ENCODE measurements around the gene GREM2. TPM values are rescaled to one million over a fixed set of nuclear protein-coding genes. Genes with fewer than 3 reads are reported as not detected.

GREM2 gene
- total RNA-seq, 6 donors from 2014 or later, result 0.22 to 0.88 (median 0.39) TPM; not detected in 1

DNA sequence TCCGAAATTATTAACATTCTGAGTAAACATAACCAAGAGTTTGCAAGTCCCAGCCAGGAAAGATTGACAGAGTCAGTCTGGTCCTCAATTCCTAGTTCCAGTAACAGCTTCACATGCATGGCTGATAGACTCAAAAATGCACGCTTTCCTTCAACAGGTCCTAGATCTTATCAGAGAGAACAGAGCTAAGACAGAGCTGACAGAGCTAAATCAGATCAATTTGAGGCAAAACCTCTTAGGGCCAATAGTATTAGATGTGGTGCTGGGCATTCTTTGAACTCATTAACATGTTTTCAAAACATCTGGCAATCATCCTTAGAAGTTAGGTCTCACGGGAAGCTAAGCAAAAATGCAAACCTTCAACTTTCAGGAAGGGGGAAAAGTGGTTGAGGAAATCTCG, 114.0 kb downstream of the GREM2 start:
- no peaks in the 10 kb centered on the region for H3K4me1 ChIP-seq
- H3K36me3 ChIP-seq, result no peaks in the 10 kb centered on the region
- DNase-seq (no peak), ATAC-seq (ENCODE audit: low FRiP score in 2 of 2) (no peak)
- H3K27me3 ChIP-seq, result no peaks in the 10 kb centered on the region
- H3K4me3 ChIP-seq, result no peak overlapping the region
- no peak overlapping the region for H3K27ac ChIP-seq
- TF ChIP-seq, protein P1, sequence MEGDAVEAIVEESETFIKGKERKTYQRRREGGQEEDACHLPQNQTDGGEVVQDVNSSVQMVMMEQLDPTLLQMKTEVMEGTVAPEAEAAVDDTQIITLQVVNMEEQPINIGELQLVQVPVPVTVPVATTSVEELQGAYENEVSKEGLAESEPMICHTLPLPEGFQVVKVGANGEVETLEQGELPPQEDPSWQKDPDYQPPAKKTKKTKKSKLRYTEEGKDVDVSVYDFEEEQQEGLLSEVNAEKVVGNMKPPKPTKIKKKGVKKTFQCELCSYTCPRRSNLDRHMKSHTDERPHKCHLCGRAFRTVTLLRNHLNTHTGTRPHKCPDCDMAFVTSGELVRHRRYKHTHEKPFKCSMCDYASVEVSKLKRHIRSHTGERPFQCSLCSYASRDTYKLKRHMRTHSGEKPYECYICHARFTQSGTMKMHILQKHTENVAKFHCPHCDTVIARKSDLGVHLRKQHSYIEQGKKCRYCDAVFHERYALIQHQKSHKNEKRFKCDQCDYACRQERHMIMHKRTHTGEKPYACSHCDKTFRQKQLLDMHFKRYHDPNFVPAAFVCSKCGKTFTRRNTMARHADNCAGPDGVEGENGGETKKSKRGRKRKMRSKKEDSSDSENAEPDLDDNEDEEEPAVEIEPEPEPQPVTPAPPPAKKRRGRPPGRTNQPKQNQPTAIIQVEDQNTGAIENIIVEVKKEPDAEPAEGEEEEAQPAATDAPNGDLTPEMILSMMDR (IDR thresholded peaks at IDR 0.05), result no peak
- TF ChIP-seq EP300 (IDR thresholded peaks at IDR 0.05), result no peak
- TF ChIP-seq POLR2A (IDR thresholded peaks at IDR 0.05), result no peak
- no peak for TF ChIP-seq POLR2AphosphoS5 (IDR thresholded peaks at IDR 0.05)
- no peaks in the 10 kb centered on the region for H3K9me3 ChIP-seq
- 62 to 67% methylated on average over 4 of the region's 4 CpGs for WGBS, 2 donors

DNA sequence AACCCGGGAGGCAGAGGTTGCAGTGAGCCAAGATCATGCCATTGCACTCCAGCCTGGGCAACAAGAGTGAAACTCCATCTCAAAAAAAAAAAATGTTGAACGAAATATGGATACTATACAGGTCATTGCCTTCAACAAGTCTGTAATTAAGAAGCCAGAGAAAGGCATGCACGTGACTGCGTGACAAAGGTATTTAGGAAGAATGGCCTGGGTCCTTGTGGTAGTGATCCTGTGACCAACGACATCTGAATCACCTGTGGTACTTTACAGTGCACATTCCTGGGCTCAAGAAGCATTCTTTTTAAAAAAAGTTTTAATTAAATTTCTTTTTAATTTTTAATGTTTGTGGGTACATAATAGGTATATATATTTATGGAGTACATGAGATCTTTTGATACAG, 115.0 kb downstream of the GREM2 start:
- no peak for TF ChIP-seq POLR2A (IDR thresholded peaks at IDR 0.05)
- TF ChIP-seq, protein P1 (IDR thresholded peaks at IDR 0.05), result no peak
- no peak for TF ChIP-seq POLR2AphosphoS5 (IDR thresholded peaks at IDR 0.05)
- no peaks in the 10 kb centered on the region for H3K36me3 ChIP-seq
- H3K4me3 ChIP-seq, result no peak overlapping the region
- H3K9me3 ChIP-seq, result no peaks in the 10 kb centered on the region
- H3K27ac ChIP-seq, result no peak overlapping the region
- H3K27me3 ChIP-seq, result no peaks in the 10 kb centered on the region
- no peaks in the 10 kb centered on the region for H3K4me1 ChIP-seq
- ATAC-seq (ENCODE audit: low FRiP score in 2 of 2) (no peak), DNase-seq (no peak)
- WGBS, 2 donors, result 88 to 89% methylated on average over 5 of the region's 5 CpGs

DNA sequence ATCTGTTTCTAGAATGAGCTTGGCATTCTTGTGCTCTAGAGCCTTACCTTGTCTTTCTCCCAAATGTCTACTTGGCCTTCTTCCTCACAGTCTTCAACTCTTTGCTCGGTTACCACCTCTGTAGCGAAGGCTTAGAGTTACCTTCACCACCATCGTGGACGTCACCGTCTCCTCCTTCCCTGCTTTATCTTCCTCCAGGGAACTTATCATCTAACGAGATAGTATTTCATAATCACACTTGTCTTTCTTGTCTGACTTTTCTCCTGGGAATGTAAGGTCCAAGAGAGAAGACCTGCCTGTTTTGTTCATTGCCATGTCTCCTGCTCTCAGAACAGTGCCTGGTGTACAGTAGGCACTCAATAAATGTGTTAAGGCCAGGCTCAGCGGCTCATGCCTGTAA, 115.6 kb downstream of the GREM2 start:
- Histone ChIP-seq H3K4me1 (no peaks in the 10 kb centered on the region), H3K27me3 (no peaks in the 10 kb centered on the region), H3K36me3 (no peaks in the 10 kb centered on the region), H3K9me3 (no peaks in the 10 kb centered on the region), H3K4me3 (no peak overlapping the region), H3K27ac (no peak overlapping the region)
- no peak for TF ChIP-seq POLR2A (IDR thresholded peaks at IDR 0.05)
- no peak for TF ChIP-seq POLR2AphosphoS5 (IDR thresholded peaks at IDR 0.05)
- no peak for TF ChIP-seq EP300 (IDR thresholded peaks at IDR 0.05)
- TF ChIP-seq, protein P1 (IDR thresholded peaks at IDR 0.05), result no peak
- ATAC-seq (ENCODE audit: low FRiP score in 2 of 2) (no peak), DNase-seq (no peak)
- 89 to 90% methylated on average over 7 of the region's 7 CpGs for WGBS, 2 donors

DNA sequence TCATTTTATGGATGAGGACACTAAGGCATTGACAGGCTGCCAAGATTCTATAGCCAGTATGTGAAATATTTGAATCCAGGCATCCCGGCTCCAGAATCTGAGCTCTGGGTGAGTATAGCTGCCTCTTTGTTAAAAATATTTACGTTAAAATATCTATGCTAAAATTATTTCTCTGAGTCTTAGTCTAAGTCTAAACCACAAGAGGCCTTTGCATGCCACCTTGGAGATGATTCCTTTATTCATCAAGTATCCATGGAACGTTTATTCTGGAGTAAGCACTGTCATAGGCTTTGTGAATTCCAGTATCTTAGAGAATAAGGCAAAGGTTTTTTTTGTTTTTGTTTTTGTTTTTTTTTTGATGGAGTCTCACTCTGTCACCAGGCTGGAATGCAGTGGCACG, 116.4 kb downstream of the GREM2 start:
- WGBS, 2 donors, result 69 to 78% methylated on average over 4 of the region's 4 CpGs
- H3K9me3 ChIP-seq, result no peaks in the 10 kb centered on the region
- DNase-seq, result no peak
- no peak overlapping the region for H3K27ac ChIP-seq
- ATAC-seq (ENCODE audit: low FRiP score in 2 of 2), result no peak
- H3K27me3 ChIP-seq, result no peaks in the 10 kb centered on the region
- no peaks in the 10 kb centered on the region for H3K4me1 ChIP-seq
- TF ChIP-seq, protein P1 (IDR thresholded peaks at IDR 0.05), result no peak
- TF ChIP-seq POLR2A (IDR thresholded peaks at IDR 0.05), result no peak
- TF ChIP-seq POLR2AphosphoS5 (IDR thresholded peaks at IDR 0.05), result no peak
- TF ChIP-seq EP300 (IDR thresholded peaks at IDR 0.05), result no peak
- no peaks in the 10 kb centered on the region for H3K36me3 ChIP-seq
- H3K4me3 ChIP-seq, result no peak overlapping the region

DNA sequence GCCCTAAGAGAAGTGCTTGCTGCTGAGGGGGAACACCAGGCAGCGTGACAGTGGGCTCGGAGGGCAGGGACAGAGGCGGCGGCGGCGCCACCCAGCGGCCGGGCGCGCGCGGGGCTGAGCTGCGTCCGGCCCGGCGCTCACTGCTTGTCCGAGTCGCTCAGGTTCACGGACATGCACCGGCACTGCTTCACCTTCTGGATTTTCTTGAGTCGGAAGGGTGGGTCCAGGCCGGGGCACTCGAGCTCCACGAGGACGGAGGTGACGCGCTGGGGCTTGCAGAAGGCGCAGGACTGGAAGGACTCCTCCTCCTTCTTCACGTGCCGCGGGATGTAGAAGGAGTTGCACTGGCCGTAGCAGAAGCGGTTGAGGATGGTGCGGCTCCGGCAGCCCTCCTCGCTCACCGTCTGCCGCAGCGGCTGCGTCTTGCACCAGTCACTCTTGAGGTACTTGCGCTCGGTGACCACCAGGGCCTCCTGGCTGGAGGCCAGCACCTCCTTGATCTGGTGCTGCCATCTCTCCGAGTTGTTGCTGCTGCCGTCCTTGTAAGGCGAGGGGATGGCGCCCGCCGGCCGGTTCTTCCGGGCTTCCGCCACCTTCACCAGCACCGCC, 119.0 kb downstream of the GREM2 start:
- Histone ChIP-seq H3K27me3 (no peaks in the 10 kb centered on the region), H3K27ac (no peak overlapping the region), H3K4me1 (no peaks in the 10 kb centered on the region), H3K9me3 (no peaks in the 10 kb centered on the region), H3K36me3 (no peaks in the 10 kb centered on the region), H3K4me3 (peak overlapping the region in 2 of 4 donors; percentile 10 to 17)
- 67 to 73% methylated on average over 21 to 48 of the region's 52 CpGs for WGBS, 2 donors
- TF ChIP-seq EP300 (IDR thresholded peaks at IDR 0.05), result no peak
- TF ChIP-seq, protein P1 (IDR thresholded peaks at IDR 0.05), result peak in 1 of 6 experiments; percentile 34
- ATAC-seq (ENCODE audit: low FRiP score in 2 of 2), result peak; percentile 46 to 48
- DNase-seq, result peak in 1 of 2 donors; percentile 80

All from upper lobe of left lung (tissue), 6 donors.